ENCODE measurements around the gene KLHL29.

The KLHL29 gene

DNA sequence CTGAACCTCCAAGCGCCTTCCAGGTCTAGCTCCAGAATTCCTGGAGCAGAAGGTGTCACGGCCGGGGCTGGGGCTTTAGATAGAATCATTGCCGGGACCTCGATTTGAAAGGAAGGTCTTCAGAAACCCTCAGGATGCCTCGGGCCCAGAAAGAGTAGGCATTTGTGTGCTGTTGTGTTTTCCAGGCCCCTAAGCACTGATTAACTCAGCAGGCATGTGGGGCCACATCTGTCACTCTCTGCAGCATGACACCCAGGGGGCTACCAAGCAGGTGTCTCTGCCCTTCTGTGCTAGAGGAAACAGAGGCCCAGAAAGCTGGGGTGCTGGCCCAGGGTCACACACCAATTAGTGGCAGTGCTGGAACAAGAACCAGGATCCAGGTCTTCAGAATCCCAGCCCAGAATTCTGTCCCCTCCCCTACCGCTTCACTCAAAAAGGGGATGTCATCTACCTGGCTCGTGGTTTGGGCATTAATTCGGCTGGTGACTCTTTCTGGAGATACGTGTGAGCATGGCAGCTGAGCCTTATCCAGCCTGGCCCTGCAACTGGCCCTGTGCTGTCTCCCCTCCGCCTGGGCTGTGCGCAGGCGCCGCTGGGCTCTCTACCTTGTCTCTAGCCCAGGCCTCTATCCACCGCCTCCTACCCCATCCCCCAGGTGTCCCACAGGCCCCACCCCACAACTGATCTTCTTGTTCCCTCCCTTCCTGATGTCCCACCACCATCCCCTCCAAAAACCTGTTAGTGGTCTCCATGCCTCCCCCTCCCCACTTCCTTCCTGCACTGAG, 296.6 kb downstream of the KLHL29 start:
- H4K20me1 ChIP-seq (ENCODE audit: control insufficient read depth, insufficient read depth, low read depth, low read length), result no peaks in the 10 kb centered on the region
- H3K79me2 ChIP-seq (ENCODE audit: control insufficient read depth, low read length), result no peaks in the 10 kb centered on the region
- no peaks in the 10 kb centered on the region for H3K27me3 ChIP-seq (ENCODE audit: control insufficient read depth, low read length)
- no peaks in the 10 kb centered on the region for H3K9me3 ChIP-seq (ENCODE audit: control insufficient read depth, insufficient read depth, low read length)
- H3K4me2 ChIP-seq (ENCODE audit: low read length), result no peak overlapping the region
- no peaks in the 10 kb centered on the region for H3K9me2 ChIP-seq (replicated peaks; ENCODE audit: control insufficient read depth, low read length)
- TF ChIP-seq, protein P1, sequence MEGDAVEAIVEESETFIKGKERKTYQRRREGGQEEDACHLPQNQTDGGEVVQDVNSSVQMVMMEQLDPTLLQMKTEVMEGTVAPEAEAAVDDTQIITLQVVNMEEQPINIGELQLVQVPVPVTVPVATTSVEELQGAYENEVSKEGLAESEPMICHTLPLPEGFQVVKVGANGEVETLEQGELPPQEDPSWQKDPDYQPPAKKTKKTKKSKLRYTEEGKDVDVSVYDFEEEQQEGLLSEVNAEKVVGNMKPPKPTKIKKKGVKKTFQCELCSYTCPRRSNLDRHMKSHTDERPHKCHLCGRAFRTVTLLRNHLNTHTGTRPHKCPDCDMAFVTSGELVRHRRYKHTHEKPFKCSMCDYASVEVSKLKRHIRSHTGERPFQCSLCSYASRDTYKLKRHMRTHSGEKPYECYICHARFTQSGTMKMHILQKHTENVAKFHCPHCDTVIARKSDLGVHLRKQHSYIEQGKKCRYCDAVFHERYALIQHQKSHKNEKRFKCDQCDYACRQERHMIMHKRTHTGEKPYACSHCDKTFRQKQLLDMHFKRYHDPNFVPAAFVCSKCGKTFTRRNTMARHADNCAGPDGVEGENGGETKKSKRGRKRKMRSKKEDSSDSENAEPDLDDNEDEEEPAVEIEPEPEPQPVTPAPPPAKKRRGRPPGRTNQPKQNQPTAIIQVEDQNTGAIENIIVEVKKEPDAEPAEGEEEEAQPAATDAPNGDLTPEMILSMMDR (IDR thresholded peaks at IDR 0.05; ENCODE audit: low read depth, low read length, poor library complexity, severe bottlenecking), result no peak
- TF ChIP-seq EZH2phosphoT487 (IDR thresholded peaks at IDR 0.05; ENCODE audit: borderline replicate concordance, low read length), result no peak
- H3K4me3 ChIP-seq (ENCODE audit: low read length), result no peak overlapping the region
- no peaks in the 10 kb centered on the region for H3F3A ChIP-seq (ENCODE audit: control insufficient read depth, insufficient read depth)
- peaks cover 8% of the 10 kb centered on the region for H3K4me1 ChIP-seq (ENCODE audit: control insufficient read depth, low read length)
- H3K27ac ChIP-seq (ENCODE audit: low read depth, low read length), result no peak overlapping the region
- H3K36me3 ChIP-seq (ENCODE audit: control insufficient read depth, low read length), result no peaks in the 10 kb centered on the region

DNA sequence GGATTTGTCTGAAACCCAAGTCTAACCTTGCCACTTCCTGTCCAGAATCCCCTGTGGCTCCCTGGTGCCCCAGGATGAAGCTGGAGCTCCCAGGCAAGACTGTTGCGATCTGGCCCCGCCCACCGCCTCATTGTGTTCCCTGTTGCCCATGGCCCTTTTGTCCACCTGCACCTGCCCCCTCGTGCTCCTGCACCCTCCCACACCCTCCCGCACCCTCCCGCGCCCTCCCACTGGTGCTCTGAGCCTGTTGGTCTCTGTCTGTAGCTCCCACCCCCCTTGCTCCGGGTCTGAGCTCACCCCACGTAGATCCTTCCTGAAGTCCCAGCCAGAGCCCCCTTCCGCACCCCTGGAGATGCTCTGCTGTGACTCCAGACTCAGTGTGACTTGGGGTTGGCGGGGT, 297.5 kb downstream of the KLHL29 start:
- Histone ChIP-seq H3K27me3 (ENCODE audit: control insufficient read depth, low read length) (no peaks in the 10 kb centered on the region), H3K9me3 (ENCODE audit: control insufficient read depth, insufficient read depth, low read length) (no peaks in the 10 kb centered on the region), H3K27ac (ENCODE audit: low read depth, low read length) (no peak overlapping the region), H3F3A (ENCODE audit: control insufficient read depth, insufficient read depth) (no peaks in the 10 kb centered on the region), H3K4me2 (ENCODE audit: low read length) (no peak overlapping the region), H3K9me2 (replicated peaks; ENCODE audit: control insufficient read depth, low read length) (no peaks in the 10 kb centered on the region), H3K79me2 (ENCODE audit: control insufficient read depth, low read length) (no peaks in the 10 kb centered on the region), H3K36me3 (ENCODE audit: control insufficient read depth, low read length) (no peaks in the 10 kb centered on the region), H4K20me1 (ENCODE audit: control insufficient read depth, insufficient read depth, low read depth, low read length) (no peaks in the 10 kb centered on the region), H3K4me3 (ENCODE audit: low read length) (no peak overlapping the region), H3K4me1 (ENCODE audit: control insufficient read depth, low read length) (peaks cover 8% of the 10 kb centered on the region)
- no peak for TF ChIP-seq EZH2phosphoT487 (IDR thresholded peaks at IDR 0.05; ENCODE audit: borderline replicate concordance, low read length)
- TF ChIP-seq, protein P1 (IDR thresholded peaks at IDR 0.05; ENCODE audit: low read depth, low read length, poor library complexity, severe bottlenecking), result no peak

DNA sequence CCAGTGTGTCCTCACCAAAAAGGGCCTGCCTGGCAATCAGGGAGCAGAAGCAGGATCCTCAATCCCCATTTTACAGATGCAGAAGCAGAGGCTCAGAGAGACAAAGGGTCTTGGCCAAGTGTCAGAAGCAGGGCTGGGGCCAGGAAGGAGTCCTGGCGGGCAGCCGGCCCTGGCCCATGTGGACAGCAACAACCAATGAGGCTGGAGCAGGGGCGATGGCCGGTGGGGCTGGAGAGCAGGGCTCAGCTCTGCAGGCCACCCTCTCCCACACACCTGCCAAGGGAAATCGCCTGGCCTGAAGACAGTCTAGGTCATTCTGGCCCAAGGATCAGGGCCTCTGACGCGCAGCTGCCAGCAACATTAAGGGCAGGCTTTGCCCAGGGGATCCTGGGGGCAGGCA, 298.0 kb downstream of the KLHL29 start:
- no peak overlapping the region for H3K4me2 ChIP-seq (ENCODE audit: low read length)
- H3K36me3 ChIP-seq (ENCODE audit: control insufficient read depth, low read length), result no peaks in the 10 kb centered on the region
- H3K4me1 ChIP-seq (ENCODE audit: control insufficient read depth, low read length), result peaks cover 8% of the 10 kb centered on the region
- TF ChIP-seq, protein P1 (IDR thresholded peaks at IDR 0.05; ENCODE audit: low read depth, low read length, poor library complexity, severe bottlenecking), result no peak
- no peak for TF ChIP-seq EZH2phosphoT487 (IDR thresholded peaks at IDR 0.05; ENCODE audit: borderline replicate concordance, low read length)
- H3K27ac ChIP-seq (ENCODE audit: low read depth, low read length), result no peak overlapping the region
- H4K20me1 ChIP-seq (ENCODE audit: control insufficient read depth, insufficient read depth, low read depth, low read length), result no peaks in the 10 kb centered on the region
- no peaks in the 10 kb centered on the region for H3K27me3 ChIP-seq (ENCODE audit: control insufficient read depth, low read length)
- H3K9me3 ChIP-seq (ENCODE audit: control insufficient read depth, insufficient read depth, low read length), result no peaks in the 10 kb centered on the region
- no peaks in the 10 kb centered on the region for H3F3A ChIP-seq (ENCODE audit: control insufficient read depth, insufficient read depth)
- H3K79me2 ChIP-seq (ENCODE audit: control insufficient read depth, low read length), result no peaks in the 10 kb centered on the region
- H3K4me3 ChIP-seq (ENCODE audit: low read length), result no peak overlapping the region
- H3K9me2 ChIP-seq (replicated peaks; ENCODE audit: control insufficient read depth, low read length), result no peaks in the 10 kb centered on the region
